Kidney (tissue), 14 donors: ENCODE results near the gene ATG4A. TPM values are rescaled to one million over a fixed set of nuclear protein-coding genes. Genes with fewer than 3 reads are reported as not detected.

Source experiments
- DNase-seq, 5 donors: peaks; one replicate each; pipeline ENCODE4 v3.0.0-alpha.2; 2013 to 2020
- FAIRE-seq: peaks from 2 replicates; lab custom pipeline; 2012; peaks lifted over from hg19 to GRCh38; lab: Jason Lieb, UNC
- H3K27ac ChIP-seq, 2 donors: one replicate each; pipeline ENCODE4 v1.7.0; 2013; ENCODE audit warnings: low read depth in 2 of 2, low read length in 2 of 2, inconsistent platforms in 1 of 2
- H3K27me3 ChIP-seq: one replicate; pipeline ENCODE4 v1.7.1; 2013; ENCODE audit warnings: low read length, inconsistent platforms; ENCODE audit not compliant: control insufficient read depth, insufficient read depth
- H3K36me3 ChIP-seq, 3 donors: one replicate each; pipeline versions ENCODE4 v1.7.0 to v1.7.1; 2013; ENCODE audit warnings: low read length in 3 of 3, control low read depth in 1 of 3, inconsistent platforms in 1 of 3; ENCODE audit not compliant: insufficient read depth in 3 of 3, control insufficient read depth in 2 of 3
- H3K4me1 ChIP-seq, 3 donors: one replicate each; pipeline versions ENCODE4 v1.7.0 to v1.7.1; 2013; ENCODE audit warnings: low read length in 3 of 3, inconsistent platforms in 1 of 3, low read depth in 1 of 3; ENCODE audit not compliant: control insufficient read depth in 2 of 3, insufficient read depth in 2 of 3
- H3K4me3 ChIP-seq, 3 donors: one replicate each; pipeline versions ENCODE4 v1.7.0 to v1.8.1; 2013; ENCODE audit warnings: low read length in 3 of 3, control low read depth in 1 of 3, inconsistent platforms in 1 of 3
- H3K9ac ChIP-seq, 3 donors: one replicate each; pipeline versions ENCODE4 v1.7.0 to v1.7.1; 2013; ENCODE audit warnings: low read length in 3 of 3, control low read depth in 1 of 3, inconsistent platforms in 1 of 3
- H3K9me3 ChIP-seq, 3 donors: one replicate each; pipeline versions ENCODE4 v1.7.0 to v1.7.1; 2013; ENCODE audit warnings: low read length in 3 of 3, control low read depth in 1 of 3, inconsistent platforms in 1 of 3; ENCODE audit not compliant: control insufficient read depth in 2 of 3, insufficient read depth in 1 of 3
- CTCF ChIP-seq: IDR thresholded peaks from 3 replicates; pipeline ENCODE4 v1.5.1; 2012; ENCODE audit warnings: mild to moderate bottlenecking, moderate library complexity, borderline replicate concordance; ENCODE audit not compliant: insufficient read depth; ENCODE audit errors: extremely low read depth
- intact Hi-C: fragments of 100-400 bp; cut with DNase I; formaldehyde crosslinking; loops from one replicate; pipeline ENCODE4 v1.11.1; 2022
- polyA plus RNA-seq: library from polyadenylated mRNA; stranded (reverse); fragments of 350-450 nt; fragmentation: Illumina TruSeq; extraction: RNeasy Lipid Tissue Mini Kit (QIAGEN cat#74804); gene quantifications from one replicate; pipeline ENCODE4 v1.2.3, GENCODE V29; 2014; ENCODE audit warnings: low read depth, low replicate concordance; ENCODE audit not compliant: insufficient read depth
- total RNA-seq: library from RNA; stranded (reverse); fragmentation: NEBNext Ultra II Directional; extraction: Animal tissue kit (Norgen Biotek cat#: 25700); gene quantifications from one replicate; pipeline ENCODE4 v1.2.1, GENCODE V29; 2021
- donor health status: control.
- donor health status: control.
- donor health status: control.
- donor health status: control.
- donor health status: control.
- donor health status: DM: yes; HTN: yes; CAD: no.
- donor health status: Normal renal cell carcinoma (clear cell type).

Gene ATG4A
- total and polyA plus RNA-seq, 2 donors from 2014 or later, result 14.7 to 17.1 TPM

GRCh38 chrX:108072746-108073145 is 18.8 kb upstream of the ATG4A start:
- no peaks in the 10 kb centered on the region for H3K9me3 ChIP-seq
- no peak overlapping the region for H3K4me3 ChIP-seq
- H3K4me1 ChIP-seq, result no peaks in the 10 kb centered on the region
- H3K27ac ChIP-seq, result no peak overlapping the region
- peaks cover 3% of the 10 kb centered on the region for H3K27me3 ChIP-seq
- FAIRE-seq, result no peak
- no peak overlapping the region for H3K9ac ChIP-seq
- no peak for DNase-seq
- intact Hi-C loops, result no loop called here
- TF ChIP-seq CTCF, result no peak
- no peaks in the 10 kb centered on the region for H3K36me3 ChIP-seq

GRCh38 chrX:108081110-108081509 is 10.5 kb upstream of the ATG4A start:
- H3K36me3 ChIP-seq, result peaks cover 0 to 2% (median 0%) of the 10 kb centered on the region in 3 donors
- H3K9ac ChIP-seq, result no peak overlapping the region
- no peaks in the 10 kb centered on the region for H3K4me1 ChIP-seq
- no peak overlapping the region for H3K27ac ChIP-seq
- H3K27me3 ChIP-seq, result no peaks in the 10 kb centered on the region
- intact Hi-C loops, result no loop called here
- DNase-seq (no peak), FAIRE-seq (no peak)
- TF ChIP-seq CTCF, result no peak
- H3K4me3 ChIP-seq, result no peak overlapping the region
- H3K9me3 ChIP-seq, result no peaks in the 10 kb centered on the region

GRCh38 chrX:108087792-108088191 is 3.8 kb upstream of the ATG4A start:
- no peaks in the 10 kb centered on the region for H3K27me3 ChIP-seq
- H3K4me1 ChIP-seq, result no peaks in the 10 kb centered on the region
- DNase-seq (no peak), FAIRE-seq (no peak)
- no peak overlapping the region for H3K27ac ChIP-seq
- peaks cover 2 to 4% (median 3%) of the 10 kb centered on the region in 3 donors for H3K36me3 ChIP-seq
- no peak for TF ChIP-seq CTCF
- intact Hi-C loops, result no loop called here
- no peak overlapping the region for H3K4me3 ChIP-seq
- no peak overlapping the region for H3K9ac ChIP-seq
- no peaks in the 10 kb centered on the region for H3K9me3 ChIP-seq

GRCh38 chrX:108088511-108088910 is 3.1 kb upstream of the ATG4A start:
- peaks cover 2 to 4% (median 3%) of the 10 kb centered on the region in 3 donors for H3K36me3 ChIP-seq
- H3K9me3 ChIP-seq, result no peaks in the 10 kb centered on the region
- H3K27ac ChIP-seq, result no peak overlapping the region
- no peak for TF ChIP-seq CTCF
- intact Hi-C loops, result no loop called here
- H3K27me3 ChIP-seq, result no peaks in the 10 kb centered on the region
- H3K9ac ChIP-seq, result no peak overlapping the region
- H3K4me1 ChIP-seq, result no peaks in the 10 kb centered on the region
- DNase-seq, result no peak
- H3K4me3 ChIP-seq, result no peak overlapping the region
- FAIRE-seq, result no peak
